Stimulated activated CD4-positive, alpha-beta T cell treated with anti-CD3 and anti-CD28 coated beads, Interleukin-12 subunit alpha, Interleukin-12 subunit beta, amount 100 ng/mL, for 4 hours (primary cell): ENCODE results near the gene ADAMTS8.

Source experiments
- DNase-seq: peaks from one replicate; pipeline ENCODE4 v3.0.0-alpha.2; 2020

Gene ADAMTS8

DNA sequence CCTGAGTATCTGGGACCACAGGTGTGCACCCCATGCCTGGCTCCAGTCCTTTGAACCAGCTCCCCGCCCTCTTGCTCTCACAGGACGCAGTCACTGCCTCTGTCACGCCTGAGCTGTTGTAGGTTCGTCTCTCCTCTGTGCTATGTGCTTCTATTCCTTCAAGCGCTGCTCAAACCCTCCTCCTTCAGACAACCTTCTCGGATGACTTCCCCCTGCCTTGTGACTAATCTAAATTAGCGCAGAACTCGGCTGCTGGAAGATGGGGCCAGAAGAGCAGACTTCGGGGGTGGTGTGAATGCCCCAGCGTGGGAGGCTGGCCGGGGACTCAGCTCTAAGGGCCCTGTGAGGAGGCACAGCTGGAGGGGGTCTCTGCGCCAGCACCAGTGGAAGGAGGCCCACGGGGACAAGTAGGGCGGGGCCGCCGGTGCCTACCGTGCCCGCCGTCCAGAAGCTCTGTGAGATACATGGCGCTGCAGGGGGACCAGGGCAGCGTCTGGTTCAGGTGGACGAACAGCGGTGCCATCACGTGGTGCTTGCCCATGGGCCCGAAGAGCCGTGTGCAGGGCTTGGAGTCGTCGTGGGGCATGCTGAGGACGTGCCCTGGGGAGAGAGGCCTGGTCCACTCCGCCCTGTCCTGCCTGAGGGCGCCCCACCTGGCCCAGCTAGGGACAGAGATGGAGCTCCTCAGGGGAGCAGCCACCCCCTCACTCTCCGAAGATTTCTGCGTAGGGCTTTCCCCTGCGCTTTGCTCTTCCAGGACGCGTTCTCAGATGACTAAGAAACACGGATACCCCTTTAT, 12.5 kb downstream of the ADAMTS8 start:
- DNase-seq = no peak

- no peak for DNase-seq
Measured at GRCh38 chr11:130414107-130415080, 14.0 kb downstream of the ADAMTS8 start.

DNA sequence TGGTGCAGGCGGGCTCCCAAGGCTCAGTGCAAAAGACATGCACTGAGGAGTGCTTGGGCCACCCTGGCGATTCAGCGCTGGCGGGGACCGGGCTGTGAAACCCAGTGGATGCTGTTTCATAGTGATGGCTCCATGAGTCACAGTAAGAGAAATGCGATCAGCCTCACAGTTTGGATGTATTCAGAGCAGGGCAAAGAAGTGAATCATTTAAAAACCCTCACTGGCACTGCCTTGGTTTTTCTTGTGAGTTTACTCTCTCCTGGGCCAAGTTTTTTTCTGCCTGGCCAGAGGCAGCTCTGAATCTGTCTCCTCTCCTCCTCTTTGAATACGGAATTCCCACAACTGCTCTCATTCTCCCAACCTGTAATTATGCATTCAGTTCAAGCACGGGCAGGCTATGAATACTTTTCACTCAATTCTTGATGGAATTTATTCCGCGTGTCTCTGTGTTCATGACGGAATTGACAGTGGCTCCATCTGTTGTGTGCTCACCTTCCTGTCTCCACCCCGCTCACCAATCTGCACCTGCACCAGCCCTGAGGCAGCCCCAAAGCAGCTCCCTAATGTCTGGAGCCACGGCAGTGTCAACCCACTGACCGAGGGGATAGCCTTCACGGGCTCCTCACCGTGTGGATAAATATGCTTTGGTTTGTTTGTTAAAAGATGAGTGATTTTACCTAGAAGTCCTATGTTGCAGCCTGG, 14.9 kb downstream of the ADAMTS8 start:
- no peak for DNase-seq

DNA sequence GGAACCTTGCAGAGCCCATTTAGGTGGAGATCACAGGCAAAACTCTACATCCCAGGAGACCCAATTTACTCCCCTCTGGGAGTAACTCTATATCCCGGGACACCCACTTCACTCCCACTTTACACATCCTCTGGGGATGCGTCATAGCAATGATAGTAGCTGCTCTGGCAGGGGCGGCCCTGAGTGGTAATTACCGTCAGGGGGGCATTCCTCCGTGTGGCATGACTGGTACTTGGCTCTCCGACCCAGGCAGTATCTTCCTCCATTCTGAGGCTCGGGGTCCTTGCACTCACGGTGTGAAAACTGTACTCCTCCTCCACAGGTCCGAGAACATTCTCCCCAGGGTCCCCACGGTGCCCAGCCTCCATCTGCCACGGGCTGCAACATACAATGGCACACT, 17.2 kb downstream of the ADAMTS8 start:
- DNase-seq = no peak

GRCh38 chr11:130409594-130410388, 18.6 kb downstream of the ADAMTS8 start:
- no peak for DNase-seq

- no peak for DNase-seq
Measured at GRCh38 chr11:130408901-130409300, 19.5 kb downstream of the ADAMTS8 start.

GRCh38 chr11:130408401-130408890, 20.0 kb downstream of the ADAMTS8 start:
- no peak for DNase-seq

- DNase-seq = no peak
Measured at GRCh38 chr11:130407978-130408377, 20.4 kb downstream of the ADAMTS8 start.

DNA sequence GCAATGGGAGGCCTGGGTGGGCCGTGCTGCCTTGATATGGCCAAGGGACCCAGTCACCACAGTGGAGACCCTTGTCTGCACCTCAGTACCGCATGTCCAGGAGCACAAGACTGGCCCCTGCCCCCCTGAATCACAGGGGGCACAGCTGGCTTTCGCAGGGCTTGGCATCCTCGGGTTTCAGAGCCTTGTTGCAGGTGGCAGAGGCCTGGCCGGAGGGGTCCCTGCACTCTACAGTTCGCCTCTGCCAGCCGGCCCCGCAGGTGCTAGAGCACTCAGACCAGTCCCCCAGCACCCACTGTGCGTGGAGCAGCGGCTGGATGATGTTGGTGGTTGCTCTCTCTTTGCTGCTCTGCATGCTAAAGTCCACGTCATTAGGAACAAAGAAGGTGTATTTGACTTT, 23.0 kb downstream of the ADAMTS8 start:
- no peak for DNase-seq

DNA sequence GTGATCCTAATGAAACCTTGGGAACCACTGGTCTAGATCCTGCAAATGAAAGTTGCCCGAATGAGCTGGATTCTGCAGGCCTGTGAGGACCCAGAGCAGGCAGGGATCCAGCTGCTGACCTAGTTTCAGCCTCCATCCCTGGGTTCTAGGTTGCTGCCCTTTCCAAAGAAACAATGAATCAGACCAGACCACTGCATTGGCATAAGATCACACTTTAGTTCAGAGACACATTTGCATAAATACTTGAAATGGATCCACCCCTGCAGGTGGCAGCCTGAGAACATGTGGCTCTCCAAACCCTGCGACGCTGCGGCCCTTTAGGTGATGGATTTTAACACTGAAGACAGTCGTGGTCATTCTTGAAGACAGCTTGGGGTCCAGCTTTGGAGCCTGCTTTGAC, 23.7 kb downstream of the ADAMTS8 start:
- DNase-seq = no peak

DNA sequence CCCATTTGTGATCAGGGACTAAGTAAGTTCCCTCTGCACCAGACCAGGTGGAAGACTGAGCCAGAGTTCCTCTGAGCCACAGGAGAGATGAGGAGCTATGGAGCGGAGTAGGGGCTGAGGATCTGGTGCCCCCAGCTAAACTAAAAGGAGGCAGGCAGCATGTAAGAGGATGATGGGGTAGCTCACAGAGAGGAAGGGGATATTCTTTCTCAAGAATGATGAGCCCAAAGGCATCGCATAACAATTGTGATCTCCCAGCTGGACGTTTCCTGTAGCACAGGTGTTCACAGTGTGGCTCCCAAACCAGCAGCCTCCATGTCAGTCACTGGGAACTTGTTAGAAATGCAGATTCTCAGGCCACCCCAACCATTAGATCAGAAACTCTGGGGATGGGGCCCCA, 24.4 kb downstream of the ADAMTS8 start:
- no peak for DNase-seq

- no peak for DNase-seq
Measured at GRCh38 chr11:130403271-130403804, 25.1 kb downstream of the ADAMTS8 start.

GRCh38 chr11:130402570-130402969, 25.8 kb downstream of the ADAMTS8 start:
- no peak for DNase-seq

GRCh38 chr11:130400781-130401483, 27.5 kb downstream of the ADAMTS8 start:
- no peak for DNase-seq

GRCh38 chr11:130399196-130399595, 29.2 kb downstream of the ADAMTS8 start:
- no peak for DNase-seq

DNA sequence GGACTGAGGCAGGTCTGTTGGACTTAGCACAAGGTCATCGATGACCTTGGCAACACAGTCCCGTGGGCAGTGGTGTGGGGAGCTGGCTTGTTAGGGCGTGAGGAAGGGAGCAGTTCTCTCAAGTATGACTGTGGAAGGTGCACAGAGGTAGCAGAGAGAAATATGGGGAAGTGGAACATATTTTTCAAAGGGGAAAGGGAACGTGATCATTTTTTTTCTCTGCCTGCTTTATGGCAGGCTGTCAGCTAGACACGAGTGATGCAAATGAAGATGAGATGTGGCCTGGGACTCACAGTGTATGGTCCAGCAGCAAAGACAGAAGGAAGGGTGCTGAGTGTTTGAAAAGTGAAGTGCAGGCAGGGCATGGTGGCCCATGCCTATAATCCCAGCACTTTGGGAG, 30.6 kb downstream of the ADAMTS8 start:
- DNase-seq = no peak

- DNase-seq = no peak
Measured at GRCh38 chr11:130396965-130397364, 31.4 kb downstream of the ADAMTS8 start.

GRCh38 chr11:130394615-130395014, 33.8 kb downstream of the ADAMTS8 start:
- DNase-seq = no peak

DNA sequence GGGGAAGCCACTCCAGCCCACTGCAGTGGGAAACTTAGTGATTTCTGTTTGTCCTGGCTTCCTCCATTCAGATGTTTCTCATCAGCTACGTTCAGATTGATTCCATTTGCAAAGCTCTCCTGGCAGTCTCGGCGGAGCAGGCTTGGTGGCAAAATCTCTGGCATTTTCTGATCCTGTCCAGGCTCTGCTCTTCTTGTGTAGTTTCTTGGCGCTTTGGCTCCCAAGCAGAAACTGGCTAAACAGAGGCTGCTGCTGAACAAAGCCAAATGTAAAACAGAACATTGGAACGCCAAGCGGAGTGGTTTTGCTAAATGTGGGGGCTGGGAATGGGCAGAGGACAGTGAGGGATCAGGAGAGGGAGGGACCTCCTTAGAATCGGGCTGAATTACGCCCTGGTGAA, 36.7 kb downstream of the ADAMTS8 start:
- no peak for DNase-seq

DNA sequence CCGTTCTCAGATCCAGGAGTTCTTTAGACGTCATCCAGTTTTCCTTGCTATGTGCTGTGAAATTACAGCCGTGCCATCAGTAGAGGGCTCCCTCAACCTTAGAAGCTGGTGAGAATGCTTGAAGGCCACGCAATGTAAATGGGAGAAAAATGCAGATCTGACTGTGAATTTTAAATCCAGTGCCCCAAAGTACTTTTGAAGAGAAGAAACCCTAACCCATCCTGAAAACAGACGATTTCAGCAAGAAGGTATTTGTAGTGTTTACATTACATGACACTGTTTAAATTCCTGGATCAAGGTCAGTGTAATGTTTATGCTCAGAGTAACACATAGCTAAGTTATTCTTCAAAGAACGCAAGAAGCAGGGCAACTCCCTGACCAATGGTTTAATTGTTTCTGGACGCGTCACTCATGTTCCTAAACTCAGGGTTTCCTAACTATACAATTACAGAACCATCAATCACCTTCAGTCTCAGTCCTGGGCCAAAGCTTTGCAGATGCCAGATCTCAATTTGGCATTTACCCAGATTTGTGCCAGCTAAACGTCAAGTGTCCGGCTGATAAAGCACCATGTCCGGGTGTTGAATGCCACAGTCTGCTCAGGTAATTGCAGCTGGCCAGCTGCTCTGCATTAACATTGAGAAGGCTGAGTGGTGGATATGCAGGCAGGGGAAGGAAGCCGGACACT, 38.2 kb downstream of the ADAMTS8 start:
- DNase-seq = no peak
